Measurements from ENCODE around the gene TGM1. TPM values are rescaled to one million over a fixed set of nuclear protein-coding genes. Genes with fewer than 3 reads are reported as not detected.

The TGM1 gene
- total RNA-seq, 1 experiment from 2014 or later, result 3.2 TPM

DNA sequence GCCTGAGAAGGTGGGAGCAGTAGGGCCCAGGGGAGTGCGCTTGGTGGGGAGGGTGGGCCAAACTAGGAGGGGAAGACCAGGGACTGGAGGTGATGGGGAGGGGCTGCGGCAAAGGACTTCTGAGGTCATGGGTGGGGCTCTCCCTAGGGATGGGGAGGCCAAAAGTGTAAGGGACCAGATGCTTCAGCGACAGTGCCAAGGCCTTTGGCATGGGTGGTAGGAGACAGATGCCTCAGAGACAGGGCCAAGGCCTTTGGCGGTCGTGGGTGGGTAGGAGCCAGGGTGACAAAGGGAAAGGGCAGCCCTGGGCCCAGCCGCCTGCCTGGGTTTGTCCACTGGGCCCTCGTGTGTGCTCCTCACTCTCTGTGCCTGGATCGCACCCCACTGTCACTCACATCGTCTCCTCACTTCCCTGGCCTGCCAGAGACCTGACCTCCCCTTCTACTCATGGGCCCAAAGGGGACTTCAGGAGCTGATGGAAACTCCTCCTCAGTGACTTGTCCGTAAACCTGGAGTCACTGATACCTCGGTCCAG, 21.6 kb upstream of the TGM1 start:
- no peak for ATAC-seq

DNA sequence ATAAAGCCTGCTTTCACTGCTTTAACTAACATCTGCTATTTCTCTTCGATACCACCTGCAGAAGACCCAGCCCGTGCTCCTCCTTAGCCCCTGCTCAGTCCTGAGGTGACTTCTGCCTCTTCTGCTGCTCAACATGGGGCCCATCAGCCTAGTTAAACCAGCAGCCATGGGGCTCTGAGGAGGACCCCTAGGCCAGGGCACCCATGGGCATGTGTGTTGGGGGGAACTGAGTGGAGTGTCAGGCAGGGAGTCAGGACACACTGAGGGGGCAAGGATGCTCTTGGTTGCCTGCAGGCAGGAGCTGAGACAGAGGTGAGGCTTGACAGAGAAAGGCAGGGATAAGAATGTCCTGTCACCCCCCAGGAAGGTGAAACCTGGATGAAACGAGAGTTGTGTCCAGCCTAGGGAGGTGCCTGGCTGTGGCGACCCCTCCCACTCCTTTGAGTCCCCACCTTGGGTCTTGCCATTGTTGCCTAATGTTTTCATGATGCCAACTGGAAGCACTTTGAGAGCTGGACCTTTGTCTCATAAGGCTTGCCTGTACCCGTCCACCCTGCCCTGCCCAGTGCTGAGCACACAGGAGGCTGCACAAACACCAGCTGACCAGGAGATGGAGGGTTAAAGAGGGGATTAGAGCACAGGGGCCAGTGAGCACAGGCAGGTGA, 21.0 kb upstream of the TGM1 start:
- H3K27me3 ChIP-seq (ENCODE audit: low read length), result no peaks in the 10 kb centered on the region
- no peak for DNase-seq
- no peak for ATAC-seq
- no peaks in the 10 kb centered on the region for H3F3A ChIP-seq (ENCODE audit: low read length, unreplicated experiment)
- H3K27ac ChIP-seq (ENCODE audit: low read length), result no peak overlapping the region
- no peak overlapping the region for H3K4me2 ChIP-seq (ENCODE audit: low read length)
- H2AFZ ChIP-seq (ENCODE audit: low read length), result no peak overlapping the region
- TF ChIP-seq EZH2phosphoT487 (IDR thresholded peaks at IDR 0.05; ENCODE audit: borderline replicate concordance, low read length) (no peak), CTCF (conservative IDR thresholded peaks at IDR 0.05; ENCODE audit: low read depth, low read length) (no peak), EZH2 (IDR thresholded peaks at IDR 0.05; ENCODE audit: low read length, unreplicated experiment) (no peak)
- H3K9me2 ChIP-seq (replicated peaks; ENCODE audit: low read length), result no peaks in the 10 kb centered on the region
- no peaks in the 10 kb centered on the region for H4K20me1 ChIP-seq (ENCODE audit: low read length)
- H3K9ac ChIP-seq (ENCODE audit: low read length), result no peak overlapping the region
- peaks cover 6% of the 10 kb centered on the region for H3K4me1 ChIP-seq (ENCODE audit: insufficient read depth, low read length)
- no peak overlapping the region for H3K4me3 ChIP-seq (ENCODE audit: low read length)
- POLR2A ChIA-PET (ENCODE audit: unreplicated experiment), result interaction anchor here (0.7 kb wide), 1 partner anchor 41 kb away, joined by 4 read pairs; the partner anchor contains the start of gene TINF2
- BruUV-seq (replicated peaks), result no TSS peak
- no peaks in the 10 kb centered on the region for H3K36me3 ChIP-seq (ENCODE audit: low read depth, low read length)
- CTCF ChIA-PET, result no interaction called here
- intact Hi-C loops (cut with micrococcal nuclease), result no loop called here
- H3K79me2 ChIP-seq (ENCODE audit: low read length), result no peaks in the 10 kb centered on the region
- no peaks in the 10 kb centered on the region for H3K9me3 ChIP-seq (ENCODE audit: low read length)

More for the DNA sequence above, 21.6 kb upstream of the TGM1 start:
- no peak overlapping the region for H3K4me3 ChIP-seq (ENCODE audit: low read length)
- no peak overlapping the region for H3K4me2 ChIP-seq (ENCODE audit: low read length)
- no peaks in the 10 kb centered on the region for H4K20me1 ChIP-seq (ENCODE audit: low read length)
- intact Hi-C loops (cut with micrococcal nuclease), result no loop called here
- H3K27ac ChIP-seq (ENCODE audit: low read length), result no peak overlapping the region
- no peak overlapping the region for H2AFZ ChIP-seq (ENCODE audit: low read length)
- BruUV-seq (replicated peaks), result no TSS peak
- no peaks in the 10 kb centered on the region for H3F3A ChIP-seq (ENCODE audit: low read length, unreplicated experiment)
- ChIA-PET CTCF (interaction anchor here (0.6 kb wide), 1 partner anchor 13 kb away, joined by 3 read pairs; no protein-coding TSS in a partner anchor), POLR2A (ENCODE audit: unreplicated experiment) (no interaction called here)
- H3K9me2 ChIP-seq (replicated peaks; ENCODE audit: low read length), result no peaks in the 10 kb centered on the region
- no peaks in the 10 kb centered on the region for H3K79me2 ChIP-seq (ENCODE audit: low read length)
- TF ChIP-seq CTCF (conservative IDR thresholded peaks at IDR 0.05; ENCODE audit: low read depth, low read length) (no peak), EZH2 (IDR thresholded peaks at IDR 0.05; ENCODE audit: low read length, unreplicated experiment) (no peak), EZH2phosphoT487 (IDR thresholded peaks at IDR 0.05; ENCODE audit: borderline replicate concordance, low read length) (no peak)
- H3K9ac ChIP-seq (ENCODE audit: low read length), result no peak overlapping the region
- no peaks in the 10 kb centered on the region for H3K4me1 ChIP-seq (ENCODE audit: insufficient read depth, low read length)
- H3K9me3 ChIP-seq (ENCODE audit: low read length), result no peaks in the 10 kb centered on the region
- H3K36me3 ChIP-seq (ENCODE audit: low read depth, low read length), result 0 out of 2 replicates have a peak, but pooled peaks cover 4% of the 10 kb centered on the region
- no peak for DNase-seq
- no peaks in the 10 kb centered on the region for H3K27me3 ChIP-seq (ENCODE audit: low read length)

- no peaks in the 10 kb centered on the region for H3K9me2 ChIP-seq (replicated peaks; ENCODE audit: low read length)
- no TSS peak for BruUV-seq (replicated peaks)
- DNase-seq, result no peak
- POLR2A ChIA-PET (ENCODE audit: unreplicated experiment), result no interaction called here
- ATAC-seq, result no peak
- CTCF ChIA-PET, result no interaction called here
- H3K9me3 ChIP-seq (ENCODE audit: low read length), result no peaks in the 10 kb centered on the region
- no peak overlapping the region for H2AFZ ChIP-seq (ENCODE audit: low read length)
- H3K4me3 ChIP-seq (ENCODE audit: low read length), result no peak overlapping the region
- H3F3A ChIP-seq (ENCODE audit: low read length, unreplicated experiment), result no peaks in the 10 kb centered on the region
- no peak overlapping the region for H3K9ac ChIP-seq (ENCODE audit: low read length)
- no peak for TF ChIP-seq EZH2 (IDR thresholded peaks at IDR 0.05; ENCODE audit: low read length, unreplicated experiment)
- TF ChIP-seq EZH2phosphoT487 (IDR thresholded peaks at IDR 0.05; ENCODE audit: borderline replicate concordance, low read length), result no peak
- TF ChIP-seq CTCF (conservative IDR thresholded peaks at IDR 0.05; ENCODE audit: low read depth, low read length), result no peak
- no peak overlapping the region for H3K4me2 ChIP-seq (ENCODE audit: low read length)
- no peaks in the 10 kb centered on the region for H3K27me3 ChIP-seq (ENCODE audit: low read length)
- no peaks in the 10 kb centered on the region for H3K36me3 ChIP-seq (ENCODE audit: low read depth, low read length)
- intact Hi-C loops (cut with micrococcal nuclease), result no loop called here
- H3K4me1 ChIP-seq (ENCODE audit: insufficient read depth, low read length), result peaks cover 7% of the 10 kb centered on the region
- H3K79me2 ChIP-seq (ENCODE audit: low read length), result no peaks in the 10 kb centered on the region
- H3K27ac ChIP-seq (ENCODE audit: low read length), result no peak overlapping the region
- H4K20me1 ChIP-seq (ENCODE audit: low read length), result no peaks in the 10 kb centered on the region
Observed at GRCh38 chr14:24282736-24283135, 19.8 kb upstream of the TGM1 start.
